Fibroblast of the conjunctiva (primary cell): ENCODE measurements around the gene LMAN1L.

ENCODE experiments used
- DNase-seq: peaks from one replicate; pipeline ENCODE4 v3.0.0-alpha.2; 2010; ENCODE audit warnings: low read depth

LMAN1L gene

DNA sequence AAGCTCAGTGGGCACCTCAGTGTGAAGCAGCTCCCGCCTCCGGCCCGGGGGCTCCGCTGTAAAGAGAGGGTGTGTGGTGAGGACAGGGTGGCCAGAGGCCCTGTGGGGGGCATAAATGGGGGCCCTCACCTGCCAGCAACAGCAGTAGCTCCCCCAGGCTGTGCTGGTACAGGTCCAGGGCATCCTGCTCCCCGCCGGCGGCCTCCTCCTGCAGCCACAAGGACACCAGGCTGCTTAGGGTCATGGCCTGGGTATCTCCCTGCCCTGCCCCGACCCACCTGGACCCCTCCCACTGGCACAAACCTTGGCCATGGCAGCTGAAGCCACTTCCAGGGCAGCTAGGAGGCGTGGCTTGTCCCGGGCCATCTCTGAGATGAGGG lies 25.5 kb downstream of the LMAN1L start:
- DNase-seq = no peak

DNA sequence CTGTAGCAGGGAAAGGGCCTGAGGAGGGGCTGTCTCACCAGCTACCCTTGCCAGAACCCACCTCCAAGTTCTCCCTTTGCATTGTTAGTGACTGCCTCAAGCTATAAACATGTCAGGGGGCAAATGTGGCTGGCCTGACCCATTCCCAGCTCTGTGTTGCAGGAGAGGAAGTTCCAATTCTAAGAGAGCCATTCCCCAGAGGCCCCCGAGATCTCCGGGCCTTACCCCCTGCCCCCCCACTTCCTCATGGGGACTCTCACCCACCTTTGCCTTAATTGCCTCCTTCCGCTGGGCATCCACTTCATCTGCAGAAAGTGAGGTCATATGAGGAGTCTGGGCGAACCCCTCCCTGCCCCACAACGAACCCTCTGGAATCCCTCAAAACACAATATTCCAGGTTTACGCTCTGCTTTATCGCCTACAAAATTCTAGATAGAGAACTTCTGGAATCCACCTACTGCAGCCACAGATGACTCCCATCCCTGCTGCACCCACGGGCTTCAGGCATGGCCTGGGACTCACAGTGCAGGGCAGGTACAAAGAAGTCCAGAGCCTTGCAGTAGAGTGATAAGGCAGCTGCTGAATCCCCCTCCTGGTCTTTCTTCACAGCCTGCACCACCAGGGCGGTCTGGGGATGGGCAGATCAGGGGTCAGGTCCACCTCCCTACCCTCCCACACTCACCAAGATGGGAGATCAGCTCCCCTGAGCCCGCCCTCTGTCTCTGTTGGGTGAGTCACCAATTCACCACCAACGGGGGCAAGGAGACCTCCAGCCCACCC lies 26.3 kb downstream of the LMAN1L start:
- no peak for DNase-seq

DNA sequence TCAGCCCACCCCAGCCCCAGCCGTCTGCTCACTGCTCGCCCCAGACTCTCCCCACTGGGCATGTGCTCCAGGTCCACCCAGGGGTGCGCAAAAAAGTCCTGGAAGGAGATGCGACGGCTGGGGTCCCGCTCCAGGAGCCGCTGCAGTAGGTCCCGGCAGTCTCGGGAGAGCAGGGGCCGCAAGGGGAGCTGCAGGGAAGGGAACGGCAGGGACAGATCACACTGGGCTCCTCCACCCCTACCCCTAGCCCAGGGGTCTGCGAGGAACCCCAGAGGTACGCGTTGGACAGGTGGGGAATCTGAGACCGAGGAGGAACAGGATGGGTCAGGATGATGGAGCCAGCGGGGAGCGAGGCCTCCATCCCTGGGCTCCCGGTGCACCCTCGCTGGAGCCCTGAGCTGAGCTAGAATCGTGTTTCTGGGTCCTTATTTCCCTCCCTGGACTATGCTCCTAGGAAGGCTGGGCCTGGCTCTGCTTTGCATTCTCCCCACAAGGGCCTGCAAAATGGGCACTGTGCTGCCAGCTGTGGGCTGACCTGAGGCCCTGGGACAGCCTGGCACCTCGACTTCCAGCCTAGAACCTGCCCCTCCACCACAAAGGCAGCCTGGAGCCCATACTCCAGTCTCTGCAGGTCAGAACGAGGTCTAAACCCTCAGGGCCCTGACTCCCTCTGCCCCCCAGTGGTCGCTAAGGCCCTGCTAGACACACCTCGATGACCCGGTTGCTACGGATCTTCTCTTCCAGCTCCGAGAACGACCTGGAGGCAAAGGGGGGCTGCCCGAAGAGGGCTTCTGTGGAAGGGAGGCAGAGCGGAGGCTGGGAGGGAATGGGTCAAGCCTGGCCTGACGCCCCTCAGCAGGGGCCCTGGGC lies 27.1 kb downstream of the LMAN1L start:
- no peak for DNase-seq

DNA sequence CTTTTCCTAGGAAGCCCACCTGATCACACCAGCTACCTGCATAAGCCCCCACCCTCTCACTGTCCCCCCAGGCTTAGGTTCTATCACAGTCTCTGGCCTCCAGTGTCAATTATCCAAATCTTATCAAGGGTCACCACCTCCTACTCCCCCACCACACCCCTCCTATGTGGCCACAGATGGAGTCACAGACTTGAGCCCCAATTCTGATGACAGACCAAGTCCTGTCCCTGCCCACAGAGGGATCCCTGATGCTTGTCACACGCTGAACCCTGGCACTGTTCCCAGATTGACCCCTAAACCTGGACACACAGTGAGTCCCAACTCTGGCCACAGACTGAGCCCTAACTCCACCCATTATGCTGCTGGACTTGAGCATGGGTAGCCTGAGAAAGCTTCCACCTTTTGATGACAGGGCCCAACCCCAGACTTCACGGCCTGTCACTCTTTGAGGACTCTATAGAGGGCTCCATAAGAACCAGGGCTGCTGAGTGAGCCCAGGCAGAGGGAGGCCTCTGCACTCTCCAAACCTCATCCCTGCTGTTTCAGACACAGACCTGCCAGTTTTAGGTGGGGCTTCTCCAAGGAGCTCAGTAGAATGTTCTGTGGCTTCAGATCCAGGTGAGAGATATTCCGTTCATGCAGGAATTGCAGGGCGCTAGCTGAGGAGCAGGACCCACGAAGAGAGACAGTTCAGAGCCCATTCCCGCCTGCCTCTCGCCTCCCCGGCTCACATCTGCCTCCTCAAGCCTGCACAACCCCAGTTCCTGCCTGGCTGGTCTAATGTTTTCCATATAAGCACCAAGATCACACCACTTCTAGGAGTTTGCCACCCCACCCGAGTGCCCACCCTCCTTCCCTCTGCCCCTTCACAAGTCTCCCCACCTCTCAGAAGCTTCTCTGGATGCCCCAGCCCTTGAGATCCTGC lies 28.5 kb downstream of the LMAN1L start:
- DNase-seq = no peak

DNA sequence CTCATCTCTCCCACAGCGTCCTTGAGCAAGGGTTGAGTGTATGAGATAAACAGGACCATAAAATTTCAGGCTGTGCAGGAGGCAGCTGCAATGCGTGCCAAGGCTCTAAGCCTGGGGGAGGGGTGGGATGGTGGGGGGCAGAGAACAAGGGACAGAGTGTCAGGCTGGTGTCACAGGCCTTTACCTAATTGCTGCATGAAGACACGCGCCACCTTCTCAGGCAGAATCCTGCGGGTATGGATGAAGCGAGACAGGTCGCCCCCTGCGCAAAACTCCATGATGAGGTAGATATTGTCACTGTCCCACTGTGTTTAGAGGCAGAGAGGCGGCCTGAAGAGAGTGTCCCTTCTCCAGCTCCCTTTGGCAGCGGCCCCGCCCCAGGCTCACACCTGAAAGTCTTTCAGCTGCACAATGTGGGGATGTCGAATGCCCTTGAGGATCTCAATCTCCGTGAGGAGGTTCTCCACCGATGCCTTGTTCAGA lies 29.3 kb downstream of the LMAN1L start:
- DNase-seq = no peak

DNA sequence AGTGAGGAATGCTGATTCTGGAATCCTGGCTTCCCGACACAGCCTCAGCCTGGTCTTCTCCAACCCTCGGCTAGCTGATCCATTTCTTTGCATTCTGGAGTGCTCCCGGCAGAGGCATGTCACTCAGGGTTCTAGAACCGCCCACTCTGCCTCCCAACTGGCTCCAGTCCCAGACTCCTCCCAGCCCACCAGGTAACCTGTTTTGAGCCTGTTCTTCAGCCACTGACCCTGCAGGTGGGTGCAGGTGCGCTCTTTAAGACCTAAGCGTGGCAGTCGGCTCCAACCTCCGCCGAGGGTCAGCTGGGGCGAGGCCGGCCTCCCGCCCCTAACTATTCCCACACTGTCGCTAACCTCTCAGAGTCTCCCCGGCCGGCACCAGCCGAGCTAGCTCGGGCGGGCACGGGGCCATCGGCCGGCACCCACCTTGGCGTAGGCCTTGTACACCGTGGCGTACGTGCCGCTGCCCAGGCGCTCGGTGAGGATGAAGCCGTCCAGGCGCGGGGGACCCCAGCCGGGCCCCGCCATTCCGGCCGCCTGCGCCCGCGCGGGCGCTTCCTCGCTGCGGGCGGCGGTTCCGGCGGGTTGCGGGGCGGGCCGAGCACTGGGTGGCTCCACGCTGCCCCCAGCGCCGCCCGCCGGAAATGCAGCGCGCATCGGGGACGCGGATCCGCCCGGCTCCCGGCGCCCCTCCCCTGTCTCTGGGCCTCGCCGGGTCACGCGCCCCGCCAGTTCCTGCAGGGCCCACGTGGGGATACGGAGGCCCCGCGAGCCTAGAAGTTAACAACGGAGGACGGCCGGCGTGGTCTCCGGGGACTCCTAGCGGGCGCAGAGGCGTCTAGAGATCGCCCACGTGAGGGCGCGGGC lies 30.2 kb downstream of the LMAN1L start, which contains the start of gene ULK3:
TSS of gene ULK3 (minus strand) at position 576 of the 864 bp plus-strand sequence. CDS start at position 525, 51 bp downstream.
- DNase-seq = peak; percentile 61

DNA sequence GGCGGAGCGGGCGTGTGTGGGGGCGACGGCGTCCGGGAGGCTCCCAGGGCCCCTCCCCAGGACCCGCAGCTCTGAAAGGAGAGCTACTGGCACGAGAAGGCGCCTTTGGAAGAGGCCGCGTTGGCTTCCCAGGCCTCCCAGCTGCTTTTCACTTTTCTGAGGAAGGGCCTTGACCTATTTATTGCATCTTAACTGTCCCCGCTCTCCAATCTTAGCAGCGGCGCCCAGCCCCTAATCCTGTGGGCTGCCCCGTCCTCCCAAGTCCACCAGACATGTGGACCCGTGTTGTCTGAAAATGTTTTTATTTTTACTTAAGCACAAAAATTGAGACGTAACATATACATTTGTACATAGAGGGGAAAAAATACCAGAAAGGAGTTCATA lies 30.8 kb downstream of the LMAN1L start:
- no peak for DNase-seq

DNA sequence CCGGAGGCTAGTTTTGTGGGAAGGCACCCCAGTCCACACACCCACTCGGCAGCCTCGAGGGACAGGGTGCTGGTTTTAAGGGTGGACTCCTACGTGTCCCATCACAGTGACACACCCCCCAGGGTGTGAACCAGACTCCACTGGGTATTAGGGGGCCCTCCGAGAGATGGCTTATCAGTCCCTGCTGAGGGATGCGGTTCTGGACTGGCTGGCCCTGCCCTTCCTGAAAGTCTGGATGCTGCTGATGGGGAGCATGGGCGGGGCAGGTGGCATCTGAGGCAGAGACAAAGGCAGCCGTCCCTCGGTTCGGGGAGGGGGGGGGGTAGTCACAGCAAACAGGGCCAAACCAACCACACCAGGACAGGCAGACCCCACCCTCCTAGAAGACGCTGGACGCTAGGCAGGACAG lies 31.3 kb downstream of the LMAN1L start:
- no peak for DNase-seq

DNA sequence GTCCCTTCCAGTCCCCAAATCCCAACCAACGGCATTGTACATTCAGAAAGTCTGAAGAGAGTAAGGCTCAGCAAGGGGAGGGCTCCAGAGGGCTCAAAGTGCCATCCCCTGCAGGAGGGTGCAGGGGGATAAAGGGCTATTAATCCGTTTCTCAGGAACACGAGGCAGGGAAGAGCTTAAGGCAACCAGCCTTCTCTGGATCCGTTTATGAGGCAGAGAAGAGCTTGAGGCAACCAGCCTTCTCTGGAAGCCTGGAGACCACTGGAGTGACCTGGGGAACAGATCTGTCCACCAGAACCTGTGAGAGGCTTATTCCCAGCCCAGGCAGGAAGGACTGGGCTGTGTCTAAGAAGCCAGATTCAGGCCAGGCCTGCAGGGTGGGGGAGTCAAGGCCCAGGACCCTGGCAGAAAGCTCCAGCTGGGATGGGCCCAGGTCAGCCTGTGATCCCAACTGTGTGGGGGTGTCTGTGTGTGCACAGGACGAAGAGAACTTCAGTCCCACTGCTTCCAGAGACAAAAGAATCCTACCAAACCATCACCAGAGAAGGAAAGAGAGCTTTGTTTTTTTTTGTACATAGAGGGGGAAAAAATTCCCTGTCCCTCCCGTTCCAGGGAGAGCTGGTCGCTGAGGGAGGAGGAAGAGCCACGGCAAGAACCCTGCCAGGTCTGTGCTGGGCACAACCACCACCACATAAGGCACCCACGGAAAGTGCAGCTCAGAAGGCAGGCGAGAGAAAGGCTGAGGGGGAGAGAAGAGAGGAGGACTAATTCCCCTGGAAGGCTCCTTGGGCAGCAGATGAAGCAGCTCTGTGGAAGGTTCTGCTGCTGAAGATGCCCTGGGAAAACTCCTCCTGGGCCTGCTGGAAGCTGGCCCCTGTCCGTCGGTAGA lies 31.9 kb downstream of the LMAN1L start:
- DNase-seq = no peak

DNA sequence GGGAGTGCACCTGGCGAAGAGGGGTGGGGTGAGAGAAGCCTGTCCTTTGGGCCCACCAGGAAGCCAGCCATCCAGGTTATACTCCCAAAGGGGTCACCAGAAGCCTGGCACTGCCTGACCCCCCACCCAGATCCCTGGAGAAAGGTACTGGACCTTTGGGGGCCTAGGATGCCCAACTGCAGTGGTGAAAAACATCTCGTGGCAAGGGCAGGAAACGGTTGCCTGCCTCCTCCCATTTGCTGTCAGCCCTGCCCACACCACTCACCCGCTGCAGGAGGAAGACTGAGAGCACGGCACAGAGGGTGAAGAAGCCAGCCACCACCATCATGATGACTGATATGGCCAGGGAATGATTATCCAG lies 32.6 kb downstream of the LMAN1L start:
- DNase-seq = no peak

DNA sequence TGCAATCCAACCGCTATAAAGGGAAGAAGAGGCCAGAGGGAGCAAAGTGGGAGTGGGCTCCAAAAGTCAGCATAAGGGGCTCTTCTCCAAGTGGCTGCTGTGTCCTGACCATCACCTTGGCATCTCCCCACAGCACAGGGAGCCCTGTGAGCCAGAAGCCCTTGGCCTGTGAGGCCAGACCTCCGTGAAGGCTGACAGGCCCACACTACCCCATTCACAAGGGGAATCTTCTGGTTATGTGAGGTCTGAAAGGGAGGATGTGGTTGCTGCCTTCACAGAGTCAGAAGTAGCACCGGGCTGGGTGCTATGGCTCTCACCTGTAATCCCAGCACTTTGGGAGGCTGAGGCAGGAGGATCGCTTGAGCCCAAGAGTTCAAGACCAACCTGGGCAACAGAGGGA lies 32.9 kb downstream of the LMAN1L start:
- no peak for DNase-seq

DNA sequence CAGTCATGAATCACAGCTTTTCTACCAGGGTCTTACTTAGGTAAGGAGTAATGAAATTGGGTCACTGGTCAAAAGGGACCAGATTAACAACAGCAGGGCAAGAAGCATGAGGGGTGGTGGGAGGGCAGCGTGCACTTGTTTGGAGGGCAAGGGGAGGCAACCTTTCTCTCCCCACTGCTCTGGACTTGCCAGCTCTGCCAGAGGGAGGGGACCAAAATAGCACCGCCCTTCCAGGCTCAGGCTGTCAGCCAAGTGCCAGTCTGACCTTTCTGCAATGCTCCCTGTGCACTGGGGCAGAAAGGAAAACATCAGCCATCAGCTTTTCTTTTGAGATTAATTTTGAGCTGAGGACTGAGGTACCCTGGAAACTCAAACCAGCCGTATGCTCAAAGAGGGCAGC lies 34.8 kb downstream of the LMAN1L start:
- DNase-seq = no peak

DNA sequence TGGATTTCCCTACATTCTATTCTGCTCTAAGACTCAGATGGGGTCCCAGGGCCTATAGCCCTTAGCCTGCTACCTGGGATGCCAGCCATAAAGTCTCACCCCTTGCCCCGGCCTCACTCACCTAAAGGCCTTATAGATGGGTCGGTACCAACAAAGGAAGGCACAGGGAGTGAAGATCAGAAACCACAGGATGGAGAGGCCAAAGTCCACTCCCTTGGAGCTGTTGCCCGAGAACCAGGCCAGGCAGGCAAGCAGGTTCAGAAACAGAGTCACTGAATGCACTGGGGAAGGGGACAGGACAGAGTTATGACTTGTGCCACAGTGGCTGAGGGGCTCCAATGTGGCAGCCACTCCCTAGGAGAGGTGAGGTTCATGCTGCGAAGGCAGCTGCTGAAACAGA lies 37.8 kb downstream of the LMAN1L start:
- no peak for DNase-seq

DNA sequence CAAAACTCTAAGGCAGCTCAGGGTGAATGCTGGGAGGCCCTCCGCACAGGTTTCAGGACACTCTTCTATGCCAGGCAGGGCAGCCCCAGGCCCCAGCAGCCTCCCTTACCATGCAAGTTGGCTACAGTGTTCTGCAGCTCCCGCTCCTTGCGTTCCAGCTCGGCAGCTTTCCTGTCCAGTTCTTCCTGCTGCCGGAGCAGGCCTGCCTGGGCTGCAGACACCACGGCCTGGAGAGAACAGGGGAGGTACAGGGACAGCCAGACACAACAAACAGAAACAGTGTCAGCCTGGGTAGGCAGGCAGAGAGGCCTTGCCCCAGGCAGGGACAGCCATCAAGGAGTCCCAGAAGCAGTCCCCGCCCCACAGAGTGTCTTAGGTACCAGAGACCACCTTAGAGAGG lies 39.3 kb downstream of the LMAN1L start:
- no peak for DNase-seq

DNA sequence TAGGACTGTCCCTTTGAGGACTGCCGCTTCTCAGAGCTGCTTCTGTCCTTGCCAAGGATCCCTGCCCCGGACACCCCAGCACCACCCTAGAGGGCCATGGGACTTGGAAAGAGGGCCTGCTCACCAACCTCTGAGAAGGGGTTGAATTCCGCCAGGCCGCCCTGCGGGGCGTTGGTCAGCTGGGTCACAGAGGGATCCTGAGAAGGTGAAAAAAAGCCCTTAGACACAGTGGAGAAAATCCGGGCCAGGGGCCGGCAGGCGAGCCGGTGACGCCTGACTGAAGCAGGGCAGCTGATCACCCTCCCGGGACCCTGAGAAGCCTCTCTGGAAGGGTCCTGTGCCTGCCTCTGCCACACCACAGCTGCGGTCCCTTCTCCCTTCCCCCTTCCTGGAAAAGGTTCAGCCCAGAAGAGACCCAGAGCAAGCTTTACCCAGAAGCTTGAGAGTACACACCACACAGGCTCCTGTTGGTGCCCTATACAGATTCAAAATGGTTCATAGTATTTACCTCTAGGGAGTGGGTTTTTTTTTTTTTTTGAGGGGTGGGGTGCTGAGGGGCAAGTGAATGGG lies 41.9 kb downstream of the LMAN1L start:
- no peak for DNase-seq

DNA sequence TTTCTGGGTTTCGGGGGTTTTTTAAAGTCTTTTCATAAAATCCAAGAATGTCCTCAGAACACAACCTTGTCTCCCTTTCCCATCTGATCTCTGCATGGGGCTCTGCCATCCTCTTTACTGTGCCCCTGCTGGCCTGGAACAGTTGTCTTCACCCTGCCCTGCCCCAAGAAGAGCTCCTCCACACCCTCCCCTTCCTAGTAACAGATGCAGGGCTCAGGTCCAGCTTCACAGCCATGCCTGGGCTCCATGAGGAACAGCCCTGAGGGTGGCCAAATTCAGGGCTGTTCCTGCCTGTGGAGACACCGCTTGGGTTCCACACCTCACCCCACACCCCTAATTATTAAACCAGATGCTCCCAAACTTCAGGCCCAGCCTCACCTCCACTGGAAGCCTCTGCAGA lies 43.2 kb downstream of the LMAN1L start:
- no peak for DNase-seq

DNA sequence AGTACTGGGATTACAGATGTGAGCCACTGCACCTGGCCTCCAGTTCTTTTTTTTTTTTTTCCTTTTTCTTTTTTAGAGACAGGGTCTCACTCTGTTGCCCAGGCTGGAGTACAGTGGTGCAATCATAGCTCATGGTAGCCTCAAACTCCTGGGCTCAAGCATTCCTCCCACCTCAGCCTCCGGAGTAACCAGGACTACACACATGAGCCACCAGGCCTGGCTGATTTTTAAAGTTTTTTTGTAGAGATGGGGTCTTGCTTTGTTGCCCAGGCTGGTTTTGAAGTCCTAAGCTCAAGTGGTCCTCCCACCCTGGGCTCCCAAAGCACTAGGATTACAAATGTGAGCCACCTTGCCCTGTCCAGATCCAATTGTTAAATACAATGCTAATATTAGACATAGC lies 43.9 kb downstream of the LMAN1L start:
- DNase-seq = no peak

DNA sequence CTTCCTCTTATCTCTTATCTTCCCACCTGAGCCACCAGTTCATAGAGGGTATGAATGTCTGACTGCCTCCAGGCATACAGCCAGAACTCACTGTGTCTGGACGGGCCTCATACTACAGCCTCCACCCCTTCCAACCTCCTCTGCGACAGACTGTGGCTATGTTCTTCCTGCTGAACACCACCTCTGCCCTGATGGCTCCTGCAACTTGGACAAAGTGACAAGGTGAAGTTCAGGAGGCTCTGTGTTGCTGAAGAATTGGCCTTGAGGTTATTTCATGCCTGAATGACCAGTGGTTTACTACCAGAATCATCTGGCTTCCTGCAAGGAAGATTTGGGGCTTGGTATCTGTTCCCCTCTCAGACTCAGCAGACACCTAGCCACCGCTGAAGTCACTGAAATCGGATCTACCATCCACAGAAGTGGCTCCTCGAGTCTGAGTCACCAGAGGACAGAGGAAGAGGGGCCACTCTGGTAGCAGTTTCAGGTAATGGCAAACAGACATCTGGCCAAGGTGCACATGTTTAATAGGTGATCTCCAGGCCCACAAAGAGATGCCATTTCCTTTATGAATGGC lies 44.5 kb downstream of the LMAN1L start:
- no peak for DNase-seq

DNA sequence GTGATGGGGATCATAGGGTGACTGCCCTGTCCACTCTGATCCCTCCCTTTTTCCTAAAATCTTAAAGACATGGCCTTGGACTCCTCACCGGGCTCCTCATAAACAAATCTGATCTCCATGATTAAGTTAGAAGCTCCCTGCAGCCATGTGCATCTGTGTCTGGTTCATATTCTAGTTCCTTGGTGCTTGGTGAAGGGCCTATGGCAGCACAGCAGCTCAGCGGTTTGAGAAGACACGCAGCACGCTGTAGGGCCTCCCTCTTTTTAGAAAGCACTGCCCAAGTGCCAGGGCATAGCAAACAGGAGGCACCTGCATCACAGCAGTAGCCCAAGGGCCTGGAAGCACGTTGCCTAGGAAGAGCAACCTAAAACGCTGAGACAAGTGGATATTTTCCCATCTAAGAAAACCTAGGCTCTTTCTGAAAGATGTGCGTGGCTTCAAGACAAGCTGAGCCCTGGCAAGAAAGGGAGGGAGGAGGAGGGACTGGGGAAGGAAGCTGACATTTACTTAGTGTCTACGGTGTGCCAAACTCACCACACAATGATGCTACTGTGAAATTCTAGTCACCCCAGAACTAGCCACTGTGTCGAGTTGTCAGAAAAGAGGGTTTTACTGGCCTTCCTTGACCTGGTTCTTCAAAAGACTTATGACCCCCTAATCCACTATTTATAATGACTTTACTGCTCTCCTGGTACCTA lies 45.2 kb downstream of the LMAN1L start:
- DNase-seq = no peak
